ENCODE measurements around the gene THUMPD2. TPM values are rescaled to one million over a fixed set of nuclear protein-coding genes. Genes with fewer than 3 reads are reported as not detected.

THUMPD2 gene
- total and polyA plus RNA-seq, 2 donors = 7.8 to 35.4 TPM

GRCh38 chr2:39720970-39721369 is 58.1 kb downstream of the THUMPD2 start:
- Histone ChIP-seq H3K4me1 (ENCODE audit: insufficient read depth) (no peaks in the 10 kb centered on the region), H3K27ac (ENCODE audit: low read depth) (no peak overlapping the region), H3K36me3 (ENCODE audit: insufficient read depth) (no peaks in the 10 kb centered on the region), H3K4me3 (ENCODE audit: low read depth, low read length) (no peak overlapping the region)
- 91% methylated on average over 2 of the region's 2 CpGs for whole genome bisulfite sequencing
- DNase-seq (ENCODE audit: extremely low spot score) = no peak

- 78% methylated on average over 8 of the region's 8 CpGs for WGBS
- H3K36me3 ChIP-seq (ENCODE audit: insufficient read depth) = no peaks in the 10 kb centered on the region
- no peak for DNase-seq (ENCODE audit: extremely low spot score)
- no peaks in the 10 kb centered on the region for H3K4me1 ChIP-seq (ENCODE audit: insufficient read depth)
- no peak overlapping the region for H3K27ac ChIP-seq (ENCODE audit: low read depth)
- no peak overlapping the region for H3K4me3 ChIP-seq (ENCODE audit: low read depth, low read length)
These were observed 59.7 kb downstream of the THUMPD2 start for GRCh38 chr2:39719317-39719716.

- H3K4me1 ChIP-seq (ENCODE audit: insufficient read depth) = no peaks in the 10 kb centered on the region
- H3K36me3 ChIP-seq (ENCODE audit: insufficient read depth) = no peaks in the 10 kb centered on the region
- WGBS = 47% methylated on average over 9 of the region's 9 CpGs
- no peak for DNase-seq (ENCODE audit: extremely low spot score)
- H3K4me3 ChIP-seq (ENCODE audit: low read depth, low read length) = no peak overlapping the region
- no peak overlapping the region for H3K27ac ChIP-seq (ENCODE audit: low read depth)
These were observed 60.6 kb downstream of the THUMPD2 start for GRCh38 chr2:39718483-39718882.

- WGBS = 69% methylated on average over 12 of the region's 12 CpGs
- H3K4me1 ChIP-seq (ENCODE audit: insufficient read depth) = no peaks in the 10 kb centered on the region
- DNase-seq (ENCODE audit: extremely low spot score) = no peak
- no peaks in the 10 kb centered on the region for H3K36me3 ChIP-seq (ENCODE audit: insufficient read depth)
- no peak overlapping the region for H3K4me3 ChIP-seq (ENCODE audit: low read depth, low read length)
- no peak overlapping the region for H3K27ac ChIP-seq (ENCODE audit: low read depth)
These were observed 62.0 kb downstream of the THUMPD2 start for GRCh38 chr2:39717067-39717466.

GRCh38 chr2:39715822-39716221 is 63.2 kb downstream of the THUMPD2 start:
- no peaks in the 10 kb centered on the region for H3K36me3 ChIP-seq (ENCODE audit: insufficient read depth)
- 96% methylated on average over 3 of the region's 3 CpGs for WGBS
- no peak overlapping the region for H3K27ac ChIP-seq (ENCODE audit: low read depth)
- no peaks in the 10 kb centered on the region for H3K4me1 ChIP-seq (ENCODE audit: insufficient read depth)
- DNase-seq (ENCODE audit: extremely low spot score) = no peak
- H3K4me3 ChIP-seq (ENCODE audit: low read depth, low read length) = no peak overlapping the region

GRCh38 chr2:39715095-39715494 is 64.0 kb downstream of the THUMPD2 start:
- Histone ChIP-seq H3K4me1 (ENCODE audit: insufficient read depth) (no peaks in the 10 kb centered on the region), H3K27ac (ENCODE audit: low read depth) (no peak overlapping the region), H3K4me3 (ENCODE audit: low read depth, low read length) (no peak overlapping the region), H3K36me3 (ENCODE audit: insufficient read depth) (no peaks in the 10 kb centered on the region)
- no peak for DNase-seq (ENCODE audit: extremely low spot score)

GRCh38 chr2:39712953-39713352 is 66.1 kb downstream of the THUMPD2 start:
- H3K4me1 ChIP-seq (ENCODE audit: insufficient read depth) = no peaks in the 10 kb centered on the region
- H3K27ac ChIP-seq (ENCODE audit: low read depth) = no peak overlapping the region
- H3K4me3 ChIP-seq (ENCODE audit: low read depth, low read length) = no peak overlapping the region
- no peak for DNase-seq (ENCODE audit: extremely low spot score)
- no peaks in the 10 kb centered on the region for H3K36me3 ChIP-seq (ENCODE audit: insufficient read depth)
- 91% methylated on average over 5 of the region's 5 CpGs for WGBS

- WGBS = 75% methylated on average over 3 of the region's 3 CpGs
- no peak for DNase-seq (ENCODE audit: extremely low spot score)
- H3K27ac ChIP-seq (ENCODE audit: low read depth) = no peak overlapping the region
- no peak overlapping the region for H3K4me3 ChIP-seq (ENCODE audit: low read depth, low read length)
- no peaks in the 10 kb centered on the region for H3K36me3 ChIP-seq (ENCODE audit: insufficient read depth)
- H3K4me1 ChIP-seq (ENCODE audit: insufficient read depth) = no peaks in the 10 kb centered on the region
These were observed 68.3 kb downstream of the THUMPD2 start for GRCh38 chr2:39710807-39711206.

GRCh38 chr2:39708003-39708402 is 71.1 kb downstream of the THUMPD2 start:
- DNase-seq (ENCODE audit: extremely low spot score) = no peak
- Histone ChIP-seq H3K4me3 (ENCODE audit: low read depth, low read length) (no peak overlapping the region), H3K36me3 (ENCODE audit: insufficient read depth) (no peaks in the 10 kb centered on the region), H3K4me1 (ENCODE audit: insufficient read depth) (no peaks in the 10 kb centered on the region), H3K27ac (ENCODE audit: low read depth) (no peak overlapping the region)
- 96% methylated on average over 9 of the region's 9 CpGs for WGBS

- Histone ChIP-seq H3K27ac (ENCODE audit: low read depth) (no peak overlapping the region), H3K4me1 (ENCODE audit: insufficient read depth) (no peaks in the 10 kb centered on the region), H3K36me3 (ENCODE audit: insufficient read depth) (no peaks in the 10 kb centered on the region), H3K4me3 (ENCODE audit: low read depth, low read length) (no peak overlapping the region)
- no peak for DNase-seq (ENCODE audit: extremely low spot score)
- 97% methylated on average over 8 of the region's 8 CpGs for WGBS
These were observed 72.1 kb downstream of the THUMPD2 start for GRCh38 chr2:39706945-39707344.

GRCh38 chr2:39706312-39706711 is 72.7 kb downstream of the THUMPD2 start:
- 87% methylated on average over 1 of the region's 1 CpG for WGBS
- Histone ChIP-seq H3K4me3 (ENCODE audit: low read depth, low read length) (no peak overlapping the region), H3K36me3 (ENCODE audit: insufficient read depth) (no peaks in the 10 kb centered on the region), H3K27ac (ENCODE audit: low read depth) (no peak overlapping the region), H3K4me1 (ENCODE audit: insufficient read depth) (no peaks in the 10 kb centered on the region)
- DNase-seq (ENCODE audit: extremely low spot score) = no peak

GRCh38 chr2:39705638-39706037 is 73.4 kb downstream of the THUMPD2 start:
- Histone ChIP-seq H3K4me3 (ENCODE audit: low read depth, low read length) (no peak overlapping the region), H3K4me1 (ENCODE audit: insufficient read depth) (no peaks in the 10 kb centered on the region), H3K36me3 (ENCODE audit: insufficient read depth) (no peaks in the 10 kb centered on the region), H3K27ac (ENCODE audit: low read depth) (no peak overlapping the region)
- 86% methylated on average over 4 of the region's 4 CpGs for WGBS
- no peak for DNase-seq (ENCODE audit: extremely low spot score)

- Histone ChIP-seq H3K27ac (ENCODE audit: low read depth) (no peak overlapping the region), H3K4me1 (ENCODE audit: insufficient read depth) (no peaks in the 10 kb centered on the region), H3K36me3 (ENCODE audit: insufficient read depth) (no peaks in the 10 kb centered on the region), H3K4me3 (ENCODE audit: low read depth, low read length) (no peak overlapping the region)
- no peak for DNase-seq (ENCODE audit: extremely low spot score)
- WGBS = 80% methylated on average over 3 of the region's 3 CpGs
These were observed 74.5 kb downstream of the THUMPD2 start for GRCh38 chr2:39704540-39704939.

GRCh38 chr2:39703181-39703872 is 75.7 kb downstream of the THUMPD2 start:
- WGBS = 74% methylated on average over 3 of the region's 3 CpGs
- Histone ChIP-seq H3K4me3 (ENCODE audit: low read depth, low read length) (no peak overlapping the region), H3K27ac (ENCODE audit: low read depth) (no peak overlapping the region), H3K4me1 (ENCODE audit: insufficient read depth) (no peaks in the 10 kb centered on the region), H3K36me3 (ENCODE audit: insufficient read depth) (no peaks in the 10 kb centered on the region)
- DNase-seq (ENCODE audit: extremely low spot score) = no peak

- Histone ChIP-seq H3K27ac (ENCODE audit: low read depth) (no peak overlapping the region), H3K4me3 (ENCODE audit: low read depth, low read length) (no peak overlapping the region), H3K36me3 (ENCODE audit: insufficient read depth) (no peaks in the 10 kb centered on the region), H3K4me1 (ENCODE audit: insufficient read depth) (no peaks in the 10 kb centered on the region)
- no peak for DNase-seq (ENCODE audit: extremely low spot score)
- whole genome bisulfite sequencing = 97% methylated on average over 1 of the region's 1 CpG
These were observed 77.9 kb downstream of the THUMPD2 start for GRCh38 chr2:39701137-39701536.

All from urinary bladder (tissue), 4 donors.